Measurements from ENCODE around the gene UPK1A.
A peak's percentile ranks its signal among the peaks of the same experiment; 100 is the strongest.

UPK1A gene

GRCh38 chr19:35692010-35692409, 25.7 kb downstream of the UPK1A start:
- Mint-ChIP-seq H3K4me3 (no peak overlapping the region), H3K27me3 (no peaks in the 10 kb centered on the region), H3K4me1 (peaks cover 3% of the 10 kb centered on the region), H3K27ac (no peak overlapping the region), H3K9me3 (no peaks in the 10 kb centered on the region), H3K36me3 (no peaks in the 10 kb centered on the region)
- ATAC-seq (ENCODE audit: low read depth) (no peak), DNase-seq (ENCODE audit: low spot score in 2 of 2) (no peak)

DNA sequence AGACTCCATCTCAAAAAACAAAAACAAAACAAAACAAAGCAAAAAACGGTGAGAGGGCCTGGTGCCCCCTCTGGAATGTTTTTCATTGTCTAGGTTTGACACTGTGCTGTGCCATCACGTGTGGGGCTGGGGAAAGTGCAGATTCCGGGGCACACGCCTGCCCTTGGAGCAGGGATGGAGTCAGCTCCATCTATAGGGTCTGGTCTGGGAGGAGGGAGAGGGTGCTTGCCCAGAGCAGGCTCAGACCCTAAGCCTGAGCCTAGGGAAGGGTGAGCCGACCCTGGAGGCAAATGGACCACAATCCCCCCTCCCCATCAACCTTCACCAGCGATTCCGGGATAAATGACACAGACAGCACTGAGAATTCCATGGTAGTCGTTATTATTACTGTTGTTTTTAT, 27.1 kb downstream of the UPK1A start:
- Mint-ChIP-seq H3K4me1 (peaks cover 3% of the 10 kb centered on the region), H3K4me3 (no peak overlapping the region), H3K27ac (no peak overlapping the region), H3K27me3 (no peaks in the 10 kb centered on the region), H3K36me3 (no peaks in the 10 kb centered on the region), H3K9me3 (no peaks in the 10 kb centered on the region)
- no peak for DNase-seq (ENCODE audit: low spot score in 2 of 2)
- peak; percentile 1 for ATAC-seq (ENCODE audit: low read depth)

DNA sequence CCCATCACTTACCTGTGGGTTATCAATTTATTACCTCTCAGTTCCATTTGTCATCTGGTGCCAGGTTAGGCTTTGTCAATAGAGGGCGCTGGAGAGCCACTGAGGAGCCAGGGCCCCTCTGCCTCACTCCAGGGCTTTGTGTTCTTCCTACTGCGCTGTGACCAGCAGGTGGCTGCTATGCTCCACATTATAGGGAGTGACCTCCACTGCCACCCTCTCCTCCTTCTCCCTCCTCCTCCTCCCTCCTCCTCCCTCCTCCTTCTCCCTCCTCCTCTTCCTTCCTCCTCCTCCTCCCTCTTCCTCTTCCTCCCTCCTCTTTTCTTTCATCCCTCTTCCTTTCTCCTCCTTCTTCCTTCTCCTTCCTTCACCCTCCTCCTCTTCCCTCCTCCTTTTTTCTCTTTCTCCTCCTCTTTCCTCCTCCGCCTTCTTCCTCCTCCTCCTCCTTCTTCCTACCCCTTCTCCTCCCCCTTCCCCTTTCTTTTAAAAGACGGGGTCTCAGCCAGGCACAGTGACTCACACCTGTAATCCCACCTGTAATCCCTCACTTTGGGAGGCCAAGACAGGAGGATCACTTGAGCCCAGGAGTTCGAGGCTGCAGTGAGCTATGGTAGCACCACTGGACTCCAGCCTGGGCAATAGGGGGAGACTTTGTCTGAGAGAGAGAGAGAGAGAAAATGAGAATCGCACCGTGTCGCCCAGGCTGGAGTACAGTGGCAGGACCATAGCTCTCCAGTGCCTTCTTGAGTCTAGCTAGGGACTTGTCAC, 27.7 kb downstream of the UPK1A start:
- Mint-ChIP-seq H3K27me3 (no peaks in the 10 kb centered on the region), H3K36me3 (no peaks in the 10 kb centered on the region), H3K27ac (no peak overlapping the region), H3K9me3 (no peaks in the 10 kb centered on the region), H3K4me3 (no peak overlapping the region), H3K4me1 (peaks cover 3% of the 10 kb centered on the region)
- DNase-seq (ENCODE audit: low spot score in 2 of 2) (peak; percentile 91 to 94), ATAC-seq (ENCODE audit: low read depth) (peak; percentile 99)

DNA sequence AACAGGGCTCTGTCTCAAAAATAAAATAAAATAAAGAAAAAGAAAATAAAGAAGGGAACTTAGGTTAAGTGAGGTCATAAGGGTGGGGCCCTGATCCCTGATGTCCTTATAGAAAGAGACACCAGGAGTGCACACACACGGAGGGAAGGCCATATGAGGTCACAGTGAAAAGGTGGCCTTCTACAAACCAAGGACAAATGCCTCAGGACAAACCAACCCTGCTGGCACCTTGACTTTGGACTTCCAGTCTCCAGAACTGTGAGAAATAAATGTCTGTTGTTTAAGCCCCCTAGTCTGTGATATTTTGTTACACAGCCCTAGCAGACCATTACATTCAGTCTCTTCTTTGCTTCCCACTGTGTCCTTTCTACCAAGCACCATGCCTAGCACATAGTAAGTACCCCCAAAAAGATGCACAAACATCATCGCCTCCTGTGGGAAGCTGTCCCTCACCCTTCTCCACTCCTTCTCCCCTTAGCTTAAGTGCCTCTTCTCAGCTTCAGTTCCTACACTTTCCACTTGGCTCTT, 29.6 kb downstream of the UPK1A start:
- DNase-seq (ENCODE audit: low spot score in 2 of 2) = no peak
- H3K4me1 Mint-ChIP-seq = peaks cover 3% of the 10 kb centered on the region
- no peak overlapping the region for H3K4me3 Mint-ChIP-seq
- no peaks in the 10 kb centered on the region for H3K36me3 Mint-ChIP-seq
- no peaks in the 10 kb centered on the region for H3K27me3 Mint-ChIP-seq
- no peak overlapping the region for H3K27ac Mint-ChIP-seq
- no peaks in the 10 kb centered on the region for H3K9me3 Mint-ChIP-seq
- no peak for ATAC-seq (ENCODE audit: low read depth)

- H3K27ac Mint-ChIP-seq = no peak overlapping the region
These were observed 30.5 kb downstream of the UPK1A start for GRCh38 chr19:35696835-35697234.

DNA sequence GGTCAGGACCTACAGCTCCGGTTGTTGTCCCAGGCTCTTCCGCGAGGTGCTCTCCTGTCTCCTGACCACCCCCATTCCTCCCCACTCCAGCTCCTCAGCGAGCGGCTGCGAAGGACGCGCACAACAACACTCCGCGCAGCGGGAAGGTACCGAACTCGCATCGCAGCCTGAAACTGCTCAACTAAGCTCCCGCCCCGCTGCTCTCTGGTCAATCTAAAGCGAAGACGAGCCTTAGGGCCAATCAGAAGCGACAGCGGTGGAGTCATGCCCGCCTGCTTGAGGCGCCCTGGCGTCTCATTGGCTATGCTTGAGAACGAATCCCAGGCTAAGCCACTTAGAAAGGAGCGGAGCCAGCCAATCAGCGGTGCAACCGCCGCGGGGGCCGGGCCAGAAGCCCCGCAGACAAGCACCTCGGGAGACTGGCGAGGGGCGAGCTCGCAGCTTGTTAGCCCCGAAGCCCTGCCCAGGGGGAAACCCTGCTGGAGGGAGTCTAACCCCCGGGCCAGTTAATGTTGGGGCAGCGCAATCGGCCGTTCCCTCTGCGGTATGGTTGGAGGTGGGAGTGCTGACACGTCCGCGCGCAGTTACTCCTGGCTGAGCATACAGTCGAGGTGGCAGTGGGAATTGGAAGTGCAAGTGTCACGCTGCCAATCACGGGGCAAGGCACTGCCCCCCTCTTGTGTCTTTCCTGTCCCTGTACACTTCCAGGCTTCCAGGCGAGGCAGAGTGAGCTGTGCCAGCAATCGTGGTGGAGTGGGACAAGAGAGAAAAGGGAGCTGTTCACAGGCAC, 36.1 kb downstream of the UPK1A start:
- ATAC-seq (ENCODE audit: low read depth) (peak; percentile 97), DNase-seq (ENCODE audit: low spot score in 2 of 2) (peak; percentile 80 to 89)
- Mint-ChIP-seq H3K4me3 (peak overlapping the region; percentile 99), H3K27me3 (no peaks in the 10 kb centered on the region), H3K27ac (peak overlapping the region; percentile 92), H3K36me3 (no peaks in the 10 kb centered on the region), H3K9me3 (no peaks in the 10 kb centered on the region), H3K4me1 (peaks cover 3% of the 10 kb centered on the region)

More at GRCh38 chr19:35696835-35697234, 30.5 kb downstream of the UPK1A start:
- H3K4me1 Mint-ChIP-seq = peaks cover 3% of the 10 kb centered on the region
- DNase-seq (ENCODE audit: low spot score in 2 of 2) (no peak), ATAC-seq (ENCODE audit: low read depth) (no peak)
- H3K36me3 Mint-ChIP-seq = no peaks in the 10 kb centered on the region
- no peaks in the 10 kb centered on the region for H3K27me3 Mint-ChIP-seq
- H3K9me3 Mint-ChIP-seq = no peaks in the 10 kb centered on the region
- H3K4me3 Mint-ChIP-seq = no peak overlapping the region

DNA sequence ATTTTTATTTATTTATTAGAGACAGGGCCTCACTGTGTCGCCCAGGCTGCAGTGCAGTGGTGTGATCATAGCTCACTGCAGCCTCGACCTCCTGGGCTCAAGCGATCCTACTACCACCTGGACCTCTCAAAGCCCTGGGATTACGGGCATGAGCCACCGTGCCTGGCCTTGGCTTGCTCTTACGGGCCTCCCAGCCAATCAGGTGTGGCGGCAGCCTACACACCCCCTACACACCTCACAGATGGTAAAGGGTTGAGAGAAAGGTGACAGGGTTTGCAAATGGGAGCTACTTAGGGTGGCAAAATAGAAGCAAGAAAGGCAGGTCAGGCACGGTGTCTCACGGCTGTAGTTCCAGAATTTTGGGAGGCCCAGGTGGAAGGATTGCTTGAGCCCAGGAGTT, 37.0 kb downstream of the UPK1A start:
- Mint-ChIP-seq H3K9me3 (no peaks in the 10 kb centered on the region), H3K36me3 (no peaks in the 10 kb centered on the region), H3K4me3 (peak overlapping the region; percentile 99), H3K27me3 (no peaks in the 10 kb centered on the region), H3K27ac (no peak overlapping the region), H3K4me1 (peaks cover 3% of the 10 kb centered on the region)
- no peak for ATAC-seq (ENCODE audit: low read depth)
- DNase-seq (ENCODE audit: low spot score in 2 of 2) = no peak

GRCh38 chr19:35704218-35704617, 37.9 kb downstream of the UPK1A start, which contains the start of gene ZBTB32:
ZBTB32 (plus strand) TSS chr19:35704558; CDS start chr19:35714627, 10,069 bp downstream.
- H3K36me3 Mint-ChIP-seq = no peaks in the 10 kb centered on the region
- H3K4me1 Mint-ChIP-seq = peaks cover 3% of the 10 kb centered on the region
- DNase-seq (ENCODE audit: low spot score in 2 of 2) (no peak), ATAC-seq (ENCODE audit: low read depth) (no peak)
- H3K27me3 Mint-ChIP-seq = no peaks in the 10 kb centered on the region
- no peak within 1 kb of the TSS for H3K27ac Mint-ChIP-seq
- H3K9me3 Mint-ChIP-seq = no peaks in the 10 kb centered on the region
- H3K4me3 Mint-ChIP-seq = no peak within 1 kb of the TSS

DNA sequence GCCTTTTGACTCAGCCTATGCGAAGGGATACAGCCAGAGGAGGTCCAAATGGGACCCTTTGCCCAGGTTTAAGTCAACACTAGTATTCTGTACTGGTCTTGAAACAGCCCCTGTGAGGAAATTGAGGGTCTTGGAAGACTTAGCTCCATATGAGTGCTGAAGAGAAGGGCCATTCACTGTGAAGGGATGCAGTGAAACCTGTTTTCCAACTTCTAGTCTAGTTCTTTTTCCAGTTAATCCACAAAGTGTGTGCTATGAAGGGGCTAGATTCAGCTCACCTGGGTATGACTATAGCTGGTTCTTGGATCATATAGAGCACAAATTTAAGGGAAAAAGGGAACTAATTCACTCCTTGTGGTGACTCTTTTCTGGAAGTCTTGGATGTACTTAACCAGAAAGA, 42.1 kb downstream of the UPK1A start:
- no peak overlapping the region for H3K27ac Mint-ChIP-seq
- peaks cover 17% of the 10 kb centered on the region for H3K4me1 Mint-ChIP-seq
- no peak for DNase-seq (ENCODE audit: low spot score in 2 of 2)
- no peaks in the 10 kb centered on the region for H3K9me3 Mint-ChIP-seq
- no peak overlapping the region for H3K4me3 Mint-ChIP-seq
- no peaks in the 10 kb centered on the region for H3K36me3 Mint-ChIP-seq
- no peak for ATAC-seq (ENCODE audit: low read depth)
- no peaks in the 10 kb centered on the region for H3K27me3 Mint-ChIP-seq

- H3K4me1 Mint-ChIP-seq = peaks cover 34% of the 10 kb centered on the region
- H3K27ac Mint-ChIP-seq = peak overlapping the region; percentile 99
- H3K27me3 Mint-ChIP-seq = no peaks in the 10 kb centered on the region
- H3K36me3 Mint-ChIP-seq = no peaks in the 10 kb centered on the region
- peak overlapping the region; percentile 70 for H3K4me3 Mint-ChIP-seq
- ATAC-seq (ENCODE audit: low read depth) = peak; percentile 47
- DNase-seq (ENCODE audit: low spot score in 2 of 2) = peak in 1 of 2 donors; percentile 59
- H3K9me3 Mint-ChIP-seq = no peaks in the 10 kb centered on the region
These were observed 44.7 kb downstream of the UPK1A start for GRCh38 chr19:35710784-35711723.

GRCh38 chr19:35712567-35713505, 46.5 kb downstream of the UPK1A start:
- Mint-ChIP-seq H3K27ac (peak overlapping the region; percentile 99), H3K27me3 (no peaks in the 10 kb centered on the region), H3K9me3 (no peaks in the 10 kb centered on the region), H3K4me3 (peak overlapping the region; percentile 92), H3K36me3 (peaks cover 2% of the 10 kb centered on the region), H3K4me1 (peaks cover 40% of the 10 kb centered on the region)
- peak in 1 of 2 donors; percentile 54 for DNase-seq (ENCODE audit: low spot score in 2 of 2)
- peak; percentile 16 for ATAC-seq (ENCODE audit: low read depth)

- Mint-ChIP-seq H3K4me3 (peak overlapping the region; percentile 92), H3K27ac (peak overlapping the region; percentile 99), H3K27me3 (no peaks in the 10 kb centered on the region), H3K36me3 (peaks cover 2% of the 10 kb centered on the region), H3K9me3 (no peaks in the 10 kb centered on the region), H3K4me1 (peaks cover 40% of the 10 kb centered on the region)
- DNase-seq (ENCODE audit: low spot score in 2 of 2) = no peak
- no peak for ATAC-seq (ENCODE audit: low read depth)
These were observed 47.2 kb downstream of the UPK1A start for GRCh38 chr19:35713506-35713850.
